ENCODE measurements around the gene ADSL.

ADSL gene

GRCh38 chr22:40423882-40424640, 77.8 kb downstream of the ADSL start:
- WGBS (ENCODE audit: insufficient coverage, insufficient read length) = no CpG with 5 or more reads among the region's 17 CpGs
- no peak overlapping the region for H3K27ac ChIP-seq (ENCODE audit: low read length)

GRCh38 chr22:40425082-40425481, 78.8 kb downstream of the ADSL start:
- H3K27ac ChIP-seq (ENCODE audit: low read length) = no peak overlapping the region

More at GRCh38 chr22:40423882-40424640, 77.8 kb downstream of the ADSL start:
- Histone ChIP-seq H3K27me3 (ENCODE audit: control insufficient read depth, insufficient read depth, low read length) (no peaks in the 10 kb centered on the region), H3K9me3 (ENCODE audit: control insufficient read depth, insufficient read depth, low read length) (no peaks in the 10 kb centered on the region), H3K4me3 (ENCODE audit: low read length) (no peak overlapping the region), H3K4me1 (ENCODE audit: control insufficient read depth, insufficient read depth, low read length) (no peaks in the 10 kb centered on the region), H3K36me3 (ENCODE audit: control insufficient read depth, insufficient read depth, low read length) (peaks cover 22% of the 10 kb centered on the region)
- no peak for DNase-seq (ENCODE audit: low read depth, low spot score)

GRCh38 chr22:40426594-40427333, 80.5 kb downstream of the ADSL start:
- Histone ChIP-seq H3K9me3 (ENCODE audit: control insufficient read depth, insufficient read depth, low read length) (no peaks in the 10 kb centered on the region), H3K27ac (ENCODE audit: low read length) (no peak overlapping the region), H3K27me3 (ENCODE audit: control insufficient read depth, insufficient read depth, low read length) (no peaks in the 10 kb centered on the region), H3K4me1 (ENCODE audit: control insufficient read depth, insufficient read depth, low read length) (no peaks in the 10 kb centered on the region), H3K4me3 (ENCODE audit: low read length) (no peak overlapping the region), H3K36me3 (ENCODE audit: control insufficient read depth, insufficient read depth, low read length) (peaks cover 12% of the 10 kb centered on the region; the same call in 1 of the 2 replicates)
- no peak for DNase-seq (ENCODE audit: low read depth, low spot score)
- WGBS (ENCODE audit: insufficient coverage, insufficient read length) = no CpG with 5 or more reads among the region's 9 CpGs

More at GRCh38 chr22:40425082-40425481, 78.8 kb downstream of the ADSL start:
- H3K4me3 ChIP-seq (ENCODE audit: low read length) = no peak overlapping the region
- peaks cover 21% of the 10 kb centered on the region for H3K36me3 ChIP-seq (ENCODE audit: control insufficient read depth, insufficient read depth, low read length)
- H3K9me3 ChIP-seq (ENCODE audit: control insufficient read depth, insufficient read depth, low read length) = no peaks in the 10 kb centered on the region
- no peak for DNase-seq (ENCODE audit: low read depth, low spot score)
- no peaks in the 10 kb centered on the region for H3K4me1 ChIP-seq (ENCODE audit: control insufficient read depth, insufficient read depth, low read length)
- no peaks in the 10 kb centered on the region for H3K27me3 ChIP-seq (ENCODE audit: control insufficient read depth, insufficient read depth, low read length)
- no CpG with 5 or more reads among the region's 5 CpGs for WGBS (ENCODE audit: insufficient coverage, insufficient read length)

- Histone ChIP-seq H3K36me3 (ENCODE audit: control insufficient read depth, insufficient read depth, low read length) (peaks cover 6% of the 10 kb centered on the region; the same call in 1 of the 2 replicates), H3K27ac (ENCODE audit: low read length) (no peak overlapping the region), H3K4me1 (ENCODE audit: control insufficient read depth, insufficient read depth, low read length) (no peaks in the 10 kb centered on the region), H3K9me3 (ENCODE audit: control insufficient read depth, insufficient read depth, low read length) (no peaks in the 10 kb centered on the region), H3K27me3 (ENCODE audit: control insufficient read depth, insufficient read depth, low read length) (no peaks in the 10 kb centered on the region), H3K4me3 (ENCODE audit: low read length) (no peak overlapping the region)
- no peak for DNase-seq (ENCODE audit: low read depth, low spot score)
- no CpG with 5 or more reads among the region's 4 CpGs for WGBS (ENCODE audit: insufficient coverage, insufficient read length)
Observed at GRCh38 chr22:40428796-40429195, 82.5 kb downstream of the ADSL start.

- H3K27ac ChIP-seq (ENCODE audit: low read length) = no peak overlapping the region
- no CpG with 5 or more reads among the region's 4 CpGs for WGBS (ENCODE audit: insufficient coverage, insufficient read length)
- no peak overlapping the region for H3K4me3 ChIP-seq (ENCODE audit: low read length)
- no peaks in the 10 kb centered on the region for H3K4me1 ChIP-seq (ENCODE audit: control insufficient read depth, insufficient read depth, low read length)
- H3K9me3 ChIP-seq (ENCODE audit: control insufficient read depth, insufficient read depth, low read length) = no peaks in the 10 kb centered on the region
- no peak for DNase-seq (ENCODE audit: low read depth, low spot score)
- H3K27me3 ChIP-seq (ENCODE audit: control insufficient read depth, insufficient read depth, low read length) = no peaks in the 10 kb centered on the region
- peaks cover 6% of the 10 kb centered on the region; the same call in 1 of the 2 replicates for H3K36me3 ChIP-seq (ENCODE audit: control insufficient read depth, insufficient read depth, low read length)
Observed at GRCh38 chr22:40429481-40429880, 83.2 kb downstream of the ADSL start.

- H3K9me3 ChIP-seq (ENCODE audit: control insufficient read depth, insufficient read depth, low read length) = no peaks in the 10 kb centered on the region
- no peaks in the 10 kb centered on the region for H3K27me3 ChIP-seq (ENCODE audit: control insufficient read depth, insufficient read depth, low read length)
- H3K27ac ChIP-seq (ENCODE audit: low read length) = no peak overlapping the region
- no peak for DNase-seq (ENCODE audit: low read depth, low spot score)
- no CpG with 5 or more reads among the region's 4 CpGs for WGBS (ENCODE audit: insufficient coverage, insufficient read length)
- H3K4me1 ChIP-seq (ENCODE audit: control insufficient read depth, insufficient read depth, low read length) = no peaks in the 10 kb centered on the region
- H3K4me3 ChIP-seq (ENCODE audit: low read length) = no peak overlapping the region
- peaks cover 6% of the 10 kb centered on the region; the same call in 1 of the 2 replicates for H3K36me3 ChIP-seq (ENCODE audit: control insufficient read depth, insufficient read depth, low read length)
Observed at GRCh38 chr22:40430991-40431390, 84.7 kb downstream of the ADSL start.

GRCh38 chr22:40432157-40432556, 85.9 kb downstream of the ADSL start:
- peaks cover 6% of the 10 kb centered on the region; the same call in 1 of the 2 replicates for H3K36me3 ChIP-seq (ENCODE audit: control insufficient read depth, insufficient read depth, low read length)

GRCh38 chr22:40432625-40433024, 86.3 kb downstream of the ADSL start:
- Histone ChIP-seq H3K36me3 (ENCODE audit: control insufficient read depth, insufficient read depth, low read length) (peaks cover 6% of the 10 kb centered on the region; the same call in 1 of the 2 replicates), H3K9me3 (ENCODE audit: control insufficient read depth, insufficient read depth, low read length) (no peaks in the 10 kb centered on the region), H3K4me3 (ENCODE audit: low read length) (no peak overlapping the region), H3K27ac (ENCODE audit: low read length) (no peak overlapping the region), H3K27me3 (ENCODE audit: control insufficient read depth, insufficient read depth, low read length) (no peaks in the 10 kb centered on the region), H3K4me1 (ENCODE audit: control insufficient read depth, insufficient read depth, low read length) (peaks cover 2% of the 10 kb centered on the region; the same call in 1 of the 2 replicates)
- no CpG with 5 or more reads among the region's 2 CpGs for WGBS (ENCODE audit: insufficient coverage, insufficient read length)
- no peak for DNase-seq (ENCODE audit: low read depth, low spot score)

More at GRCh38 chr22:40432157-40432556, 85.9 kb downstream of the ADSL start:
- no peak overlapping the region for H3K27ac ChIP-seq (ENCODE audit: low read length)
- WGBS (ENCODE audit: insufficient coverage, insufficient read length) = 100% methylated on average over 1 of the region's 5 CpGs
- no peak for DNase-seq (ENCODE audit: low read depth, low spot score)
- H3K9me3 ChIP-seq (ENCODE audit: control insufficient read depth, insufficient read depth, low read length) = no peaks in the 10 kb centered on the region
- no peaks in the 10 kb centered on the region for H3K27me3 ChIP-seq (ENCODE audit: control insufficient read depth, insufficient read depth, low read length)
- H3K4me1 ChIP-seq (ENCODE audit: control insufficient read depth, insufficient read depth, low read length) = peaks cover 2% of the 10 kb centered on the region; the same call in 1 of the 2 replicates
- no peak overlapping the region for H3K4me3 ChIP-seq (ENCODE audit: low read length)

GRCh38 chr22:40433416-40434090, 87.3 kb downstream of the ADSL start:
- Histone ChIP-seq H3K9me3 (ENCODE audit: control insufficient read depth, insufficient read depth, low read length) (no peaks in the 10 kb centered on the region), H3K36me3 (ENCODE audit: control insufficient read depth, insufficient read depth, low read length) (peaks cover 6% of the 10 kb centered on the region; the same call in 1 of the 2 replicates), H3K4me1 (ENCODE audit: control insufficient read depth, insufficient read depth, low read length) (peaks cover 2% of the 10 kb centered on the region; the same call in 1 of the 2 replicates), H3K4me3 (ENCODE audit: low read length) (no peak overlapping the region), H3K27ac (ENCODE audit: low read length) (no peak overlapping the region), H3K27me3 (ENCODE audit: control insufficient read depth, insufficient read depth, low read length) (no peaks in the 10 kb centered on the region)
- WGBS (ENCODE audit: insufficient coverage, insufficient read length) = 100% methylated on average over 1 of the region's 3 CpGs
- DNase-seq (ENCODE audit: low read depth, low spot score) = no peak

GRCh38 chr22:40434106-40434505, 87.8 kb downstream of the ADSL start:
- DNase-seq (ENCODE audit: low read depth, low spot score) = no peak
- no peaks in the 10 kb centered on the region for H3K27me3 ChIP-seq (ENCODE audit: control insufficient read depth, insufficient read depth, low read length)
- H3K4me3 ChIP-seq (ENCODE audit: low read length) = no peak overlapping the region
- peaks cover 2% of the 10 kb centered on the region; the same call in 1 of the 2 replicates for H3K4me1 ChIP-seq (ENCODE audit: control insufficient read depth, insufficient read depth, low read length)
- no CpG with 5 or more reads among the region's 3 CpGs for WGBS (ENCODE audit: insufficient coverage, insufficient read length)
- no peak overlapping the region for H3K27ac ChIP-seq (ENCODE audit: low read length)
- peaks cover 6% of the 10 kb centered on the region; the same call in 1 of the 2 replicates for H3K36me3 ChIP-seq (ENCODE audit: control insufficient read depth, insufficient read depth, low read length)
- no peaks in the 10 kb centered on the region for H3K9me3 ChIP-seq (ENCODE audit: control insufficient read depth, insufficient read depth, low read length)
